Type B pancreatic cell (in vitro differentiated cells): ENCODE data around the gene IFFO2. TPM values are rescaled to one million over a fixed set of nuclear protein-coding genes. Genes with fewer than 3 reads are reported as not detected.

Experiments
- DNase-seq: peaks from one replicate; pipeline ENCODE4 v3.0.0; 2021; ENCODE audit warnings: mixed read lengths; ENCODE audit not compliant: unreplicated experiment; ENCODE audit errors: extremely low spot score
- H3K27ac Mint-ChIP-seq: 2 replicates; pipeline ENCODE4 v1.8.0; 2021; ENCODE audit warnings: mild to moderate bottlenecking, mixed read lengths
- H3K27me3 Mint-ChIP-seq: 2 replicates; pipeline ENCODE4 v1.8.0; 2021; ENCODE audit warnings: mixed read lengths
- H3K36me3 Mint-ChIP-seq: 2 replicates; pipeline ENCODE4 v1.8.0; 2021; ENCODE audit warnings: mixed read lengths
- H3K4me1 Mint-ChIP-seq: one replicate; pipeline ENCODE4 v1.8.0; 2021; ENCODE audit warnings: mixed read lengths; ENCODE audit not compliant: unreplicated experiment
- H3K4me3 Mint-ChIP-seq: 2 replicates; pipeline ENCODE4 v1.8.0; 2021; ENCODE audit warnings: mild to moderate bottlenecking, mixed read lengths
- H3K9me3 Mint-ChIP-seq: 2 replicates; pipeline ENCODE4 v1.8.0; 2021; ENCODE audit warnings: mixed read lengths
- total RNA-seq: library from RNA; stranded (reverse); gene quantifications from 2 replicates; pipeline ENCODE4 v1.2.1, GENCODE V29; 2021; ENCODE audit warnings: low replicate concordance
- TF ChIP-seq, protein P1 (sequence below): fragments of 200-600 bp; sonication (generic); conservative IDR thresholded peaks from 2 replicates; pipeline ENCODE4 v1.5.0; 2021; ENCODE audit warnings: antibody characterized with exemption, mild to moderate bottlenecking

The IFFO2 gene
- total RNA-seq, 1 donor from 2014 or later = 11.3 TPM

DNA sequence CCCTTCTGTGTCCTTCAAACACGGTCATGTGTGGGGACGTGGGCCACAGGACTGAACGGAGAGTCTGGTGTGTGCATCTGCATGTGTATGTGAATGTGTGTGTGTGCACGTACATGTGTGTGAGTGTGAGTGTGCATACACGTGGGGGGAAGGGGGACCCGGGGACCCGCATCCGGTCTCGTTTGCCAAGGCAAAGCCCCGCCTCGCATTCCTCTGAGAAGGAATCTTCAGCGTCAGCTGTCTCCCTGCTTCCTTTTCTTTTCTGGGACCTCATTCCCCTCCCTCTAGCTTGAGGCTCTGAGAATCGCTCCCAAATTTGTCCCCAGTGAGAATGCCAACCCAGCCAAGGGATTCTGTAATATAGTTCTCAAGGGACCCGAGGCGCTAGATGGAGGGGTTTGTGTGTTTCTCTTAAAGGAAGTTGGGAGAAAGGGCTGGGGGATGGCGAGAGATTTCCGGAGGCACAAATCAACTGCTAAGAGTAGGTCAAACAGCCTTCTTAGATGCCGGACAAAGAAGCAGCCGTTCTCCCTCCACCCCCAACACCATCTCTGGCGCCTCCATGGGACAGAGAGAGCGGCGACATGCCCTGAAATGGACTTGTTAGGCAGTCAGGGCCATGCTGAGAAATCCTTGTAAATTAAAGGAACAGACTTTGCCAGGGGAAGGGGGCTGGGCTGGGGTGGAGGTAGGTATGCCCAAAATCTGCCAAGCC, 6.6 kb downstream of the IFFO2 start:
- H3K4me1 Mint-ChIP-seq = peaks cover 64% of the 10 kb centered on the region
- no peaks in the 10 kb centered on the region for H3K36me3 Mint-ChIP-seq
- peaks cover 19% of the 10 kb centered on the region for H3K27me3 Mint-ChIP-seq
- no peaks in the 10 kb centered on the region for H3K9me3 Mint-ChIP-seq
- no peak for DNase-seq
- peak overlapping the region; percentile 85 for H3K27ac Mint-ChIP-seq
- TF ChIP-seq, protein P1, sequence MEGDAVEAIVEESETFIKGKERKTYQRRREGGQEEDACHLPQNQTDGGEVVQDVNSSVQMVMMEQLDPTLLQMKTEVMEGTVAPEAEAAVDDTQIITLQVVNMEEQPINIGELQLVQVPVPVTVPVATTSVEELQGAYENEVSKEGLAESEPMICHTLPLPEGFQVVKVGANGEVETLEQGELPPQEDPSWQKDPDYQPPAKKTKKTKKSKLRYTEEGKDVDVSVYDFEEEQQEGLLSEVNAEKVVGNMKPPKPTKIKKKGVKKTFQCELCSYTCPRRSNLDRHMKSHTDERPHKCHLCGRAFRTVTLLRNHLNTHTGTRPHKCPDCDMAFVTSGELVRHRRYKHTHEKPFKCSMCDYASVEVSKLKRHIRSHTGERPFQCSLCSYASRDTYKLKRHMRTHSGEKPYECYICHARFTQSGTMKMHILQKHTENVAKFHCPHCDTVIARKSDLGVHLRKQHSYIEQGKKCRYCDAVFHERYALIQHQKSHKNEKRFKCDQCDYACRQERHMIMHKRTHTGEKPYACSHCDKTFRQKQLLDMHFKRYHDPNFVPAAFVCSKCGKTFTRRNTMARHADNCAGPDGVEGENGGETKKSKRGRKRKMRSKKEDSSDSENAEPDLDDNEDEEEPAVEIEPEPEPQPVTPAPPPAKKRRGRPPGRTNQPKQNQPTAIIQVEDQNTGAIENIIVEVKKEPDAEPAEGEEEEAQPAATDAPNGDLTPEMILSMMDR = peak; percentile 40
- peak overlapping the region; percentile 61 for H3K4me3 Mint-ChIP-seq

DNA sequence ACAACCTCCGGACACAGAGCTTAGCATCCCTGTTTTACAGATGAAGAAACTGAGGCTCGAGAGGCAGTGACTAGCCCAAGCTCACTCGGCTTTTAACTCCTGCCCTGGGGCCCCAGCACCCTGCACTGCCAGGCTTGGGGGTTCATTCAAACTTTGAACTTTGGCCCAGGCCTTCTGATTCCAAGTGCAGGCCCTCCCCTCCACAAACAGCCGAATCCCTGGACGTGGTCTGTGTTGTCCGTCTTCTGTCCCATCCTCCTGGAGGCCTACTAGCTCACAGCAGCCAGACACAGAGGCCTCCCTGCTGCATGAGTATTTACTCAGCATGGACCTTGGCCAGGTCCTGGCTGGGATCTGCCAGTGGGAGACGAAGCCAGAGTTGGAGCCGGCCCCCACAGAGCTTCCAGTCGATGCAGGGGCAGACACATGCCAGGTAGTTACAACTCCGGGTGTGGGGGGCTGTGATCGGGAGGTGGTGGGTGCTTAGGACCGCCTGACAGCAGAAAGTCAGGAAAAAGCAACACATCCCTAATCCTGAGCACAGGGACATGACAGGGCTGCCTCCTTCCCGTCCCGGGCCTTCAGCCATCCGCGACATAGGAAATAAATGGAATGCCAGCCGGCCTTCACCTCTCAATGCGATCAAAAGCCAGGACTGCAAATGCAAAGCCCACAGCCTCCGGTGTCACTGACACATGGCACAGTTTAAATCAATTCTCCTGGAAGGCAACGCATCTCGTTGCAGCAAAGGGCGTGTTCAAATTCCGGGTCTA, 7.4 kb downstream of the IFFO2 start:
- H3K4me1 Mint-ChIP-seq = peaks cover 60% of the 10 kb centered on the region
- no peak for DNase-seq
- peak overlapping the region; percentile 85 for H3K27ac Mint-ChIP-seq
- TF ChIP-seq, protein P1 = no peak
- no peaks in the 10 kb centered on the region for H3K36me3 Mint-ChIP-seq
- H3K4me3 Mint-ChIP-seq = peak overlapping the region; percentile 61
- no peaks in the 10 kb centered on the region for H3K9me3 Mint-ChIP-seq
- peaks cover 12% of the 10 kb centered on the region for H3K27me3 Mint-ChIP-seq

DNA sequence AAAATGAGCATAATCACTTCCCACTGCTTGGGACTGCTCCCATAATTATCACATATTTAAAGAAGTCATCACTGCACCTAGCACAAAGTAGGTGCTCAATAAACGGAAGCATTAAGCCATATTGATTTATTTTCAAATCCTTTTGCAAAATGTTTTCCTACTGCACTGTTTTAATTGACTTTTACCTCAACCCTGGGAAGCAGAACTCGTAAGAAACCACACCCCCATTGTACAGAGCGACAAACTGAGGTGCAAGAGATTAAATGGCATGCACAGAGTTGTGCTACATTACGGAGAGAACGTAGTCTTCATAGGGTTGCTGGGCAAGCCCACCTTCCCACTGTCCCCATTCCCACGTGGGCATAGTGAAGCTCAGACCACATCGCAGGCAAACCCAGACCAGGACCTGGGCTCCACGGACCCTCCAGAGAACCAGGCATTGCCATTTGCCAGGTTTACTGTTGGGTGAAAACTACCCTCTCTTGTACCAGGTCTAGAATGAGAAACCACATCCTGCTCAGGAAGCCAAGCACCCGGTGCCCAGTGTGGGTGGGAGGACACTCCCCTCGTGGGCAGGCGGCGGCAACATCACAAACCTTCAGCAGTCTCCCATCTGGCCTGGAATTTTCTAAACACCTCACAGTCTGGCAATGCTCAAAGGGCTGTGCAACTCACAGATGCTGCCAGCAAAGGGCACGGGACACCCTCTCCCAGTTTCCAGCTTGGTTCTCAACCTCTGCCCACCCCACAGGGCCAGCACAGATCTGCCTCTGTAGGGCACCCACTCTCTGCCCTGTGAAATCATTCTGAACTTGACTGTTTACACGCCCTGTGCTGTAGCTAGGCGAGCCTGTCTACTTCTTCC, 8.2 kb downstream of the IFFO2 start:
- DNase-seq = no peak
- peaks cover 5% of the 10 kb centered on the region for H3K27me3 Mint-ChIP-seq
- H3K36me3 Mint-ChIP-seq = no peaks in the 10 kb centered on the region
- H3K9me3 Mint-ChIP-seq = no peaks in the 10 kb centered on the region
- H3K4me3 Mint-ChIP-seq = no peak overlapping the region
- TF ChIP-seq, protein P1 = no peak
- peaks cover 59% of the 10 kb centered on the region for H3K4me1 Mint-ChIP-seq
- peak overlapping the region; percentile 85 for H3K27ac Mint-ChIP-seq

DNA sequence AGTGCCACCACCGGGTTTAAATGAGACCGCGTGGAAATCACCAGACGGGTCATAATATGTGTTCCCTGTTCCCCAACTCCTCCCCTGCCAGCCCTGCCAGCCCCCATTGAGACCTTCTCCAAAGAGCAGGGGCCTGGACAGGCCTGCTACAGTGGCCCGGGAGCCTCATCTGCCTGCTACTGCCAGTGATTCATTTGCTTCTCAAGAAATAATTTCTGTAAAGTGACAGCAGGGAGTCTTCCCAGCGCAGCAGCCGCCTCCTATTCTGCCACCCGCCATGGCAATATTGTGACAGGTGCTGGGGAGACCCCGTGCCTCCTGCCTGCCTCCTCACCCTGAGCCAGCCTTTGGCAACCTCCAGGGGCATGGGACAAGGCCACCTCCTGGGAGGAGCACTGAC, 8.9 kb downstream of the IFFO2 start:
- Mint-ChIP-seq H3K4me3 (no peak overlapping the region), H3K36me3 (no peaks in the 10 kb centered on the region), H3K27ac (no peak overlapping the region), H3K4me1 (peaks cover 56% of the 10 kb centered on the region), H3K9me3 (no peaks in the 10 kb centered on the region), H3K27me3 (peaks cover 2% of the 10 kb centered on the region)
- no peak for DNase-seq
- TF ChIP-seq, protein P1 = no peak

DNA sequence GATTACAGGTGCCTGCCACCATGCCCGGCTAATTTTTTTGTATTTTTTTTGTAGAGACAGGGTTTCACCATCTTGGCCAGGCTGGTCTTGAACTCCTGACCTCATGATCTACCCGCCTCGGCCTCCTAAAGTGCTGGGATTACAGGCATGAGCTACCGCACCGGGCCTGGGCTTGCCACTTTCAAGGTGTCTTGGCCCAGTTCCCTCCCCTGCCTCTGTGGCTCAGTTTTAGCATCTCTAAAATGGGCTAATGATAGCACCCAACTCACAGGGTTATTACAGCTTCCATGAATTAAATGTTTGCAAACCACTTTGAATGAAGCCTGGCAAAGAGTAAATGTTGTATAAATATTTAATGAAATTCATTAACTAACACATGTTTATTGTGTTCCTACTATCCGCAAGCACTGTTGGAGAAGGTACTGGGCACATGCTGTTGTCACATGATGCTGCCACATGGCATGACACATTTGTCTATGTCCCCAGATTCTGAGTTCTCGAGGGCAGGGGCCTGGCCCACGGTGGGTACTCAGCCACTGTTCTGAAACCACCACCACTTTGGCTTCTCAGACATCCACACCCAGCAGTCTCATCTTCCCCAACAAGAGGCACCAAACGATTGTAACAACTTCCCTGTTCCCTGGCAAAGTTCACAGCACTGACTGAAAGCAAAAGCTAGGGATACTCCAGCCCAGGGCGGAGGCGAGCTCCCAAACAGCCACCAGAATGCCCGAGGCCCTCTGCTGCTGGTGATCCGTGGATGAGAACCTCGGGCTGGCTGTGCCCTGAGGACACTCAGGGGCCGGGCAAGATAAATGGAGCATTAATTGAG, 9.7 kb downstream of the IFFO2 start:
- Mint-ChIP-seq H3K27me3 (no peaks in the 10 kb centered on the region), H3K9me3 (no peaks in the 10 kb centered on the region), H3K4me1 (peaks cover 59% of the 10 kb centered on the region), H3K27ac (peak overlapping the region; percentile 34), H3K36me3 (no peaks in the 10 kb centered on the region), H3K4me3 (no peak overlapping the region)
- DNase-seq = no peak
- TF ChIP-seq, protein P1 = no peak
